Measurements from ENCODE around the gene NLRC5.

The NLRC5 gene

GRCh38 chr16:57071831-57072582 lies 82.7 kb downstream of the NLRC5 start:
- Histone ChIP-seq H3K9me3 (ENCODE audit: control insufficient read depth, low read length) (no peaks in the 10 kb centered on the region), H3K4me2 (ENCODE audit: low read length) (no peak overlapping the region), H3K79me2 (no peaks in the 10 kb centered on the region), H3K36me3 (ENCODE audit: control insufficient read depth, insufficient read depth, low read length) (no peaks in the 10 kb centered on the region), H3K9ac (no peak overlapping the region), H2AFZ (no peak overlapping the region), H3K27me3 (ENCODE audit: control insufficient read depth, insufficient read depth, low read length) (no peaks in the 10 kb centered on the region), H3K4me1 (no peaks in the 10 kb centered on the region), H3K4me3 (ENCODE audit: low read depth, low read length) (no peak overlapping the region), H3K27ac (no peak overlapping the region)
- TF ChIP-seq, protein P1, sequence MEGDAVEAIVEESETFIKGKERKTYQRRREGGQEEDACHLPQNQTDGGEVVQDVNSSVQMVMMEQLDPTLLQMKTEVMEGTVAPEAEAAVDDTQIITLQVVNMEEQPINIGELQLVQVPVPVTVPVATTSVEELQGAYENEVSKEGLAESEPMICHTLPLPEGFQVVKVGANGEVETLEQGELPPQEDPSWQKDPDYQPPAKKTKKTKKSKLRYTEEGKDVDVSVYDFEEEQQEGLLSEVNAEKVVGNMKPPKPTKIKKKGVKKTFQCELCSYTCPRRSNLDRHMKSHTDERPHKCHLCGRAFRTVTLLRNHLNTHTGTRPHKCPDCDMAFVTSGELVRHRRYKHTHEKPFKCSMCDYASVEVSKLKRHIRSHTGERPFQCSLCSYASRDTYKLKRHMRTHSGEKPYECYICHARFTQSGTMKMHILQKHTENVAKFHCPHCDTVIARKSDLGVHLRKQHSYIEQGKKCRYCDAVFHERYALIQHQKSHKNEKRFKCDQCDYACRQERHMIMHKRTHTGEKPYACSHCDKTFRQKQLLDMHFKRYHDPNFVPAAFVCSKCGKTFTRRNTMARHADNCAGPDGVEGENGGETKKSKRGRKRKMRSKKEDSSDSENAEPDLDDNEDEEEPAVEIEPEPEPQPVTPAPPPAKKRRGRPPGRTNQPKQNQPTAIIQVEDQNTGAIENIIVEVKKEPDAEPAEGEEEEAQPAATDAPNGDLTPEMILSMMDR (IDR thresholded peaks at IDR 0.05), result no peak

DNA sequence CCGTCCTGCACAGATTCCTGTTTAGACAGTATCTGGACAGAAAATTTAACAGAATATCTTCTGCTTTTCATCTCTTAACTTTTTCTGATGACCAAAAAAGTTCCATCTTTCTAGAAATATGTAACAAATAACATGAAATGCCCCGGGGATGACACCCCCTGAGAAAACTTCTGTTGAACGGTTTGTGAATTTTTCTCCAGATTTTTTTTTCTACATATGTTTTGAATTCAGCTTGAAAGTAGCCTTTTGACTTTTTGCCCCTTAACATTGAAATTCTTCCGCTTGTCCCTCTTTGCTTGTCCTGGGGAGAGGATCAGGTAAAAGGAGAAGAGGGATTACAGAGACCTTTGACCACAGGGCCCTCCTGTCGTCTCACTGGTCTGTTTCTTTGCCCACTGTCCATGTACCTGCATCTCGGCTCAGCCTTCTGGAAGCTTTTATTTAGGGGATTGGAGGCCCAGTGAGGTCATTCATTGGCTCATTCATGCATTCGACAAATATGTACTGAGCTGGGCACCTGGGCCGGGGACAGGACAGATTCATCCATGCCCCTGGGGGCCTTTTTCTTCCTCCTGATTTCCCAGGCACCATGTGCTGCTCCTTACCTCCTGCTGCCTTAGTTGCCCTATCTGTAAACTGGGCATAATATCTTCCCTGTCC lies 83.4 kb downstream of the NLRC5 start:
- Histone ChIP-seq H3K4me2 (ENCODE audit: low read length) (no peak overlapping the region), H3K27ac (no peak overlapping the region), H3K36me3 (ENCODE audit: control insufficient read depth, insufficient read depth, low read length) (no peaks in the 10 kb centered on the region)

DNA sequence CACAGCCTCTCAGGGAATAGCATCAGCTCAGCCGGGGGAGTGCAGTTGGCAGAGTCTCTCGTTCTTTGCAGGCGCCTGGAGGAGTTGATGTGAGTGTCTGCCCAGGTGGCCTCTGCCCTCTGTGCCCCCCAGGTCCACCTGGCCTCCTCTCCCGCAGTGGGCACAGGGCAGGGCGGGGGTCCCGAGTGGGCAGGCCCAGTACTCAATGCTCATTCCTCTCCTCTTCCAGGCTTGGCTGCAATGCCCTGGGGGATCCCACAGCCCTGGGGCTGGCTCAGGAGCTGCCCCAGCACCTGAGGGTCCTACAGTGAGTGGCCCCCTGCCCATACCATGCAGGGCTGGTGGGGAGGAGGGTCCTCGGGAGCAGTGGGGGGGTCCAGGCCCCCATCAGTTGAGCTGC lies 88.4 kb downstream of the NLRC5 start:
- no peak overlapping the region for H3K27ac ChIP-seq
- H3K27me3 ChIP-seq (ENCODE audit: control insufficient read depth, insufficient read depth, low read length), result no peaks in the 10 kb centered on the region
- H3K9me3 ChIP-seq (ENCODE audit: control insufficient read depth, low read length), result no peaks in the 10 kb centered on the region
- no peaks in the 10 kb centered on the region for H3K36me3 ChIP-seq (ENCODE audit: control insufficient read depth, insufficient read depth, low read length)
- TF ChIP-seq, protein P1 (IDR thresholded peaks at IDR 0.05), result no peak
- no peak overlapping the region for H2AFZ ChIP-seq
- H3K4me3 ChIP-seq (ENCODE audit: low read depth, low read length), result no peak overlapping the region
- no peak overlapping the region for H3K4me2 ChIP-seq (ENCODE audit: low read length)
- H3K9ac ChIP-seq, result no peak overlapping the region
- no peaks in the 10 kb centered on the region for H3K79me2 ChIP-seq
- H3K4me1 ChIP-seq, result no peaks in the 10 kb centered on the region

More for the DNA sequence above, 83.4 kb downstream of the NLRC5 start:
- Histone ChIP-seq H3K79me2 (no peaks in the 10 kb centered on the region), H3K9me3 (ENCODE audit: control insufficient read depth, low read length) (no peaks in the 10 kb centered on the region), H3K9ac (no peak overlapping the region), H2AFZ (no peak overlapping the region), H3K27me3 (ENCODE audit: control insufficient read depth, insufficient read depth, low read length) (no peaks in the 10 kb centered on the region), H3K4me1 (no peaks in the 10 kb centered on the region), H3K4me3 (ENCODE audit: low read depth, low read length) (no peak overlapping the region)
- TF ChIP-seq, protein P1 (IDR thresholded peaks at IDR 0.05), result no peak

GRCh38 chr16:57081744-57082143 lies 92.4 kb downstream of the NLRC5 start:
- Histone ChIP-seq H3K4me1 (no peaks in the 10 kb centered on the region), H3K4me2 (ENCODE audit: low read length) (no peak overlapping the region), H3K27me3 (ENCODE audit: control insufficient read depth, insufficient read depth, low read length) (no peaks in the 10 kb centered on the region), H3K9me3 (ENCODE audit: control insufficient read depth, low read length) (no peaks in the 10 kb centered on the region), H3K9ac (no peak overlapping the region), H3K79me2 (no peaks in the 10 kb centered on the region), H2AFZ (no peak overlapping the region), H3K36me3 (ENCODE audit: control insufficient read depth, insufficient read depth, low read length) (no peaks in the 10 kb centered on the region), H3K4me3 (ENCODE audit: low read depth, low read length) (no peak overlapping the region), H3K27ac (no peak overlapping the region)
- TF ChIP-seq, protein P1 (IDR thresholded peaks at IDR 0.05), result no peak
